HEK293 (cell line): ENCODE results near the gene TCEAL5.

Experiments used
- CTCF ChIA-PET: fragments of 350-600 bp; formaldehyde crosslinking; extraction: SDS; loops from one replicate; lab custom pipeline; 2021; ENCODE audit warnings: antibody characterized with exemption; lab: Yijun Ruan, JAX
- POLR2A ChIA-PET: fragments of 300-600 bp; formaldehyde crosslinking; extraction: SDS; loops from one replicate; lab custom pipeline; 2020; ENCODE audit warnings: antibody characterized with exemption, inconsistent platforms; lab: Yijun Ruan, JAX
- H3K27ac ChIP-seq: fragments of 200-500 bp; sonication (Bioruptor generic); 2 replicates; pipeline ENCODE4 v1.5.1; 2014; ENCODE audit warnings: low read depth, low read length, control low read depth, inconsistent platforms; ENCODE audit errors: extremely low read depth
- H3K36me3 ChIP-seq, 2 experiments: fragments of 200-500 bp in 1 of 2; sonication (Bioruptor generic) in 1 of 2; 1 replicate in 1 of 2; 2 replicates in 1 of 2; pipeline ENCODE4 v1.5.1; 2014 to 2017; ENCODE audit warnings: inconsistent platforms in 2 of 2, low read length in 2 of 2; ENCODE audit not compliant: control insufficient read depth in 2 of 2, insufficient read depth in 1 of 2
- H3K4me1 ChIP-seq: fragments of 200-500 bp; sonication (Bioruptor generic); 2 replicates; pipeline ENCODE4 v1.5.1; 2014; ENCODE audit warnings: mild to moderate bottlenecking, low read length, inconsistent platforms; ENCODE audit not compliant: control insufficient read depth, insufficient read depth
- H3K4me3 ChIP-seq: 2 replicates; pipeline ENCODE4 v1.5.1; 2011; ENCODE audit warnings: low read depth, mild to moderate bottlenecking, control low read depth, low read length, moderate library complexity
- H3K9me3 ChIP-seq: fragments of 200-500 bp; sonication (Bioruptor generic); 2 replicates; pipeline ENCODE4 v1.5.1; 2014; ENCODE audit warnings: low read depth, low read length, inconsistent platforms; ENCODE audit not compliant: control insufficient read depth, insufficient read depth
- EGR2 ChIP-seq: fragments of 450-650 bp; formaldehyde crosslinking; IDR thresholded peaks from 2 replicates; pipeline ENCODE4 v1.5.1; 2016; ENCODE audit warnings: low read depth, missing biosample characterization, missing genetic modification characterization
- GLIS1 ChIP-seq: fragments of 450-650 bp; formaldehyde crosslinking; IDR thresholded peaks from 2 replicates; pipeline ENCODE4 v1.5.1; 2016; ENCODE audit warnings: missing biosample characterization, missing genetic modification characterization
- GLIS2 ChIP-seq: fragments of 450-650 bp; formaldehyde crosslinking; IDR thresholded peaks from 2 replicates; pipeline ENCODE4 v1.5.1; 2016; ENCODE audit warnings: missing biosample characterization, missing genetic modification characterization
- HOXD13 ChIP-seq: sonication (generic); formaldehyde crosslinking; IDR thresholded peaks from 2 replicates; pipeline ENCODE4 v1.8.0; 2022; ENCODE audit warnings: missing genetic modification reagents, borderline replicate concordance
- KLF16 ChIP-seq: fragments of 450-650 bp; formaldehyde crosslinking; IDR thresholded peaks from 2 replicates; pipeline ENCODE4 v1.5.1; 2017; ENCODE audit warnings: missing biosample characterization, missing genetic modification characterization
- KLF8 ChIP-seq: fragments of 450-650 bp; formaldehyde crosslinking; IDR thresholded peaks from 2 replicates; pipeline ENCODE4 v1.5.1; 2016; ENCODE audit warnings: missing biosample characterization, missing genetic modification characterization
- KLF9 ChIP-seq: fragments of 450-650 bp; formaldehyde crosslinking; IDR thresholded peaks from 2 replicates; pipeline ENCODE4 v1.5.1; 2016; ENCODE audit warnings: missing biosample characterization, missing genetic modification characterization, low read depth
- PATZ1 ChIP-seq: fragments of 450-650 bp; formaldehyde crosslinking; IDR thresholded peaks from 2 replicates; pipeline ENCODE4 v1.5.1; 2016; ENCODE audit warnings: missing biosample characterization, missing genetic modification characterization
- PRDM10 ChIP-seq: fragments of 450-650 bp; formaldehyde crosslinking; IDR thresholded peaks from 2 replicates; pipeline ENCODE4 v1.5.1; 2016; ENCODE audit warnings: missing biosample characterization, missing genetic modification characterization
- SP3 ChIP-seq: fragments of 450-650 bp; formaldehyde crosslinking; IDR thresholded peaks from 2 replicates; pipeline ENCODE4 v1.5.1; 2016; ENCODE audit warnings: missing biosample characterization, missing genetic modification characterization
- TCF7L2 ChIP-seq: IDR thresholded peaks from 2 replicates; pipeline ENCODE4 v1.6.1; 2011; ENCODE audit warnings: low read depth, mild to moderate bottlenecking, inconsistent platforms, low read length, moderate library complexity, borderline replicate concordance
- WT1 ChIP-seq: fragments of 450-650 bp; formaldehyde crosslinking; IDR thresholded peaks from 2 replicates; pipeline ENCODE4 v1.5.1; 2016; ENCODE audit warnings: missing biosample characterization, missing genetic modification characterization
- ZBTB17 ChIP-seq: fragments of 450-650 bp; formaldehyde crosslinking; IDR thresholded peaks from 2 replicates; pipeline ENCODE4 v1.5.1; 2016; ENCODE audit warnings: missing biosample characterization, missing genetic modification characterization
- ZBTB20 ChIP-seq: fragments of 450-650 bp; formaldehyde crosslinking; IDR thresholded peaks from 2 replicates; pipeline ENCODE4 v1.5.1; 2016; ENCODE audit warnings: missing biosample characterization, missing genetic modification characterization
- ZBTB21 ChIP-seq: fragments of 450-650 bp; formaldehyde crosslinking; IDR thresholded peaks from 2 replicates; pipeline ENCODE4 v1.5.1; 2017; ENCODE audit warnings: missing biosample characterization, missing genetic modification characterization
- ZBTB26 ChIP-seq: fragments of 450-650 bp; formaldehyde crosslinking; optimal IDR thresholded peaks from 2 replicates; pipeline ENCODE3; 2016; ENCODE audit warnings: missing biosample characterization, mild to moderate bottlenecking, missing genetic modification characterization
- ZBTB48 ChIP-seq: fragments of 450-650 bp; formaldehyde crosslinking; IDR thresholded peaks from 2 replicates; pipeline ENCODE4 v1.5.1; 2016; ENCODE audit warnings: missing biosample characterization, missing genetic modification characterization
- ZFHX2 ChIP-seq: fragments of 450-650 bp; formaldehyde crosslinking; conservative IDR thresholded peaks from 2 replicates; pipeline ENCODE4 v1.5.1; 2016; ENCODE audit warnings: missing biosample characterization, missing genetic modification characterization
- ZNF341 ChIP-seq: fragments of 450-650 bp; formaldehyde crosslinking; IDR thresholded peaks from 2 replicates; pipeline ENCODE4; 2016; ENCODE audit warnings: low read depth, missing biosample characterization, missing genetic modification characterization
- ZNF366 ChIP-seq: fragments of 450-650 bp; formaldehyde crosslinking; conservative IDR thresholded peaks from 2 replicates; pipeline ENCODE4 v1.5.1; 2016; ENCODE audit warnings: missing biosample characterization, missing genetic modification characterization
- ZNF514 ChIP-seq: fragments of 450-650 bp; formaldehyde crosslinking; IDR thresholded peaks from 2 replicates; pipeline ENCODE4 v1.5.1; 2016; ENCODE audit warnings: missing biosample characterization, missing genetic modification characterization
- ZNF561 ChIP-seq: fragments of 450-650 bp; IDR thresholded peaks from 2 replicates; pipeline ENCODE4 v1.5.1; 2018; ENCODE audit warnings: missing biosample characterization, missing genetic modification characterization, borderline replicate concordance
- ZNF600 ChIP-seq: fragments of 450-650 bp; formaldehyde crosslinking; IDR thresholded peaks from 2 replicates; pipeline ENCODE4 v1.5.1; 2016; ENCODE audit warnings: missing biosample characterization, missing genetic modification characterization
- ZNF629 ChIP-seq: fragments of 450-650 bp; formaldehyde crosslinking; IDR thresholded peaks from 2 replicates; pipeline ENCODE4 v1.5.1; 2017; ENCODE audit warnings: missing biosample characterization, missing genetic modification characterization
- ZNF692 ChIP-seq: fragments of 450-650 bp; formaldehyde crosslinking; IDR thresholded peaks from 2 replicates; pipeline ENCODE4 v1.5.1; 2016; ENCODE audit warnings: missing biosample characterization, missing genetic modification characterization
- ZSCAN18 ChIP-seq: fragments of 450-650 bp; formaldehyde crosslinking; IDR thresholded peaks from 2 replicates; pipeline ENCODE4 v1.5.1; 2016; ENCODE audit warnings: missing biosample characterization, missing genetic modification characterization

Gene TCEAL5

GRCh38 chrX:103310555-103311398, 34.2 kb upstream of the TCEAL5 start, which contains the start of gene BEX2:
TSS of gene BEX2 (minus strand) at chrX:103310990. CDS start at chrX:103309976, 1,014 bp downstream.
- Histone ChIP-seq H3K27ac (no peak within 1 kb of the TSS; the same call in 1 of the 2 replicates), H3K4me1 (no peaks in the 10 kb centered on the region), H3K36me3 (no peaks in the 10 kb centered on the region), H3K9me3 (no peaks in the 10 kb centered on the region), H3K4me3 (peak within 1 kb of the TSS; percentile 55)
- ChIA-PET CTCF (no interaction called here), POLR2A (interaction anchor here (0.6 kb wide), 1 partner anchor 57 kb away, joined by 3 read pairs; no protein-coding TSS in a partner anchor)
- TF ChIP-seq ZNF600 (tag by site-specific recombination) = peak; percentile 20; the same call in 1 of the 2 replicates
- TF ChIP-seq ZBTB20 = peak; percentile 93
- TF ChIP-seq EGR2 (tag by site-specific recombination) = peak; percentile 53; the same call in 1 of the 2 replicates
- TF ChIP-seq GLIS2 = 0 out of 2 replicates have a peak, but pooled peaks have one; percentile 30
- peak; percentile 58 for TF ChIP-seq PRDM10 (tag by site-specific recombination)
- TF ChIP-seq ZSCAN18 (tag by site-specific recombination) = no peak
- peak; percentile 79 for TF ChIP-seq PATZ1
- TF ChIP-seq GLIS1 (tag by site-specific recombination) = peak; percentile 79
- TF ChIP-seq TCF7L2 = no peak
- peak; percentile 61 for TF ChIP-seq ZBTB26
- peak; percentile 51; the same call in 1 of the 2 replicates for TF ChIP-seq ZFHX2 (tag by site-specific recombination)
- TF ChIP-seq ZNF366 (tag by site-specific recombination) = peak; percentile 57; the same call in 1 of the 2 replicates
- TF ChIP-seq KLF8 (tag by site-specific recombination) = peak; percentile 20; the same call in 1 of the 2 replicates
- peak; percentile 80 for TF ChIP-seq SP3
- TF ChIP-seq ZBTB17 (tag by site-specific recombination) = no peak
- TF ChIP-seq KLF9 (tag by site-specific recombination) = peak; percentile 88
- peak; percentile 70; the same call in 1 of the 2 replicates for TF ChIP-seq ZBTB21
- TF ChIP-seq ZBTB48 (tag by site-specific recombination) = 0 out of 2 replicates have a peak, but pooled peaks have one; percentile 22
- TF ChIP-seq ZNF561 (tag by site-specific recombination) = no peak
- no peak for TF ChIP-seq HOXD13 (CRISPR knock-in tag)
- no peak for TF ChIP-seq WT1 (tag by site-specific recombination)
- TF ChIP-seq ZNF514 (tag by site-specific recombination) = no peak
- peak; percentile 26; the same call in 1 of the 2 replicates for TF ChIP-seq ZNF341 (tag by site-specific recombination)
- TF ChIP-seq ZNF629 (tag by site-specific recombination) = peak; percentile 91
- TF ChIP-seq ZNF692 (tag by site-specific recombination) = 0 out of 2 replicates have a peak, but pooled peaks have one; percentile 38
- peak; percentile 68; the same call in 1 of the 2 replicates for TF ChIP-seq KLF16 (tag by site-specific recombination)
